ENCODE measurements around the gene SELENOK. TPM values are rescaled to one million over a fixed set of nuclear protein-coding genes. Genes with fewer than 3 reads are reported as not detected.

The SELENOK gene
- total and polyA plus RNA-seq, 2 of the 4 experiments (the other 2 are of a cell fraction): 35.5 to 37.1 TPM

Other genes with a start within 250 kb of the SELENOK start
- under 0.01 and 0.28 TPM in 2 replicates for gene CHDH, start 45.4 kb downstream of the SELENOK start, total RNA-seq (2012; rRNA removed)
- gene CHDH, start 45.4 kb downstream of the SELENOK start, polyA plus RNA-seq (2012; rRNA removed): 0.07 and 0.19 TPM in 2 replicates
- gene IL17RB, start 45.3 kb downstream of the SELENOK start, total RNA-seq (2012; rRNA removed): under 0.01 TPM in 1 of 2 replicates, not detected in the other
- gene IL17RB, start 45.3 kb downstream of the SELENOK start, polyA plus RNA-seq (2012; rRNA removed): 0.09 TPM in 1 of 2 replicates, not detected in the other
- gene ACTR8, start 9.7 kb downstream of the SELENOK start, total RNA-seq (2012; rRNA removed): 31.4 and 35.8 TPM in 2 replicates
- 14.5 and 20.3 TPM in 2 replicates for gene ACTR8, start 9.7 kb downstream of the SELENOK start, polyA plus RNA-seq (2012; rRNA removed)
- 0.28 and 0.36 TPM in 2 replicates for gene CACNA2D3, start 230.7 kb upstream of the SELENOK start, total RNA-seq (2012; rRNA removed)
- gene CACNA2D3, start 230.7 kb upstream of the SELENOK start, polyA plus RNA-seq (2012; rRNA removed): 0.41 and 0.50 TPM in 2 replicates

Data from IMR-90 (cell line).